Heart left ventricle (tissue), 11 donors: Measurements from ENCODE around the gene PVRIG. TPM values are rescaled to one million over a fixed set of nuclear protein-coding genes. Genes with fewer than 3 reads are reported as not detected.

Experiments used
- polyA plus RNA-seq, 2 donors: library from polyadenylated mRNA; stranded (reverse); fragments of 200-250 nt; gene quantifications; one replicate each; pipeline ENCODE4 v1.2.3, GENCODE V29; 2013
- total RNA-seq, 9 donors: library from RNA; depleted of rRNA in 2 of 9; stranded (reverse); fragments of >200 nt in 2 of 9; fragmentation: NEBNext Ultra II Directional in 3 of 9; extraction: Animal tissue kit (Norgen Biotek cat#: 25700) in 3 of 9; gene quantifications; one replicate each; pipeline versions ENCODE4 v1.1.0 to v1.2.4, GENCODE V29; 2016 to 2023
- donor health status: ischemic (EF 13 %, LVEDD 7.1; RV severe dilation, severe dysfunction).
- donor health status: healthy with polysubstance abuse.
- donor health status: DM: no; HTN: yes; CAD: no.
- donor health status: DM: no; HTN: no; CAD: no.
- donor health status: ischemic (EF 25% LVEDD 5.7; RV mildly dilated, moderate dysfunction).
- donor health status: healthy.
- donor health status: DM: yes; HTN: yes; CAD: no.
- donor health status: PGD.
- donor health status: nonischemic (EF 23%, LVEDD 6.1; RV moderate dilation, normal function).

The PVRIG gene
- total and polyA plus RNA-seq, 11 donors, result 0.08 to 2.7 (median 0.63) TPM; not detected in 6

Other genes with a start within 250 kb of the PVRIG start
- gene AZGP1, start 243.9 kb upstream of the PVRIG start, total RNA-seq, result 100 to 1,000 TPM in 4 of 9 donors, 10 to 100 TPM in 5; 31.8 to 214 (median 95.4) TPM
- 100 to 1,000 TPM in 1 of 2 donors, 10 to 100 TPM in 1; 99.1 to 146 TPM for gene AZGP1, start 243.9 kb upstream of the PVRIG start, polyA plus RNA-seq
- gene ZKSCAN1, start 204.4 kb upstream of the PVRIG start, total RNA-seq, result 10 to 100 TPM; 19.4 to 65.5 (median 40.8) TPM
- 1 to 10 TPM; 8.5 to 9.4 TPM for gene ZKSCAN1, start 204.4 kb upstream of the PVRIG start, polyA plus RNA-seq
- gene ZSCAN21, start 170.2 kb upstream of the PVRIG start, total RNA-seq, result 10 to 100 TPM in 2 of 9 donors, 1 to 10 TPM in 7; 6.2 to 12.1 (median 7.2) TPM
- 1 to 10 TPM; 4.4 to 7.2 TPM for gene ZSCAN21, start 170.2 kb upstream of the PVRIG start, polyA plus RNA-seq
- 10 to 100 TPM; 11.7 to 21.2 (median 15.2) TPM for gene ZNF3, start 138.2 kb upstream of the PVRIG start, total RNA-seq
- 10 to 100 TPM; 11.2 to 11.5 TPM for gene ZNF3, start 138.2 kb upstream of the PVRIG start, polyA plus RNA-seq
- gene COPS6, start 131.0 kb upstream of the PVRIG start, total RNA-seq, result 100 to 1,000 TPM in 7 of 9 donors, 10 to 100 TPM in 2; 53.3 to 120 (median 108) TPM
- gene COPS6, start 131.0 kb upstream of the PVRIG start, polyA plus RNA-seq, result 100 to 1,000 TPM; 115 to 130 TPM
- 10 to 100 TPM; 12.8 to 34.4 (median 17.2) TPM for gene MCM7, start 118.6 kb upstream of the PVRIG start, total RNA-seq
- 10 to 100 TPM; 15.2 to 31.6 TPM for gene MCM7, start 118.6 kb upstream of the PVRIG start, polyA plus RNA-seq
- gene AP4M1, start 118.3 kb upstream of the PVRIG start, total RNA-seq, result 10 to 100 TPM in 8 of 9 donors, 1 to 10 TPM in 1; 8.9 to 19.3 (median 12.3) TPM
- 10 to 100 TPM; 10.9 to 17.7 TPM for gene AP4M1, start 118.3 kb upstream of the PVRIG start, polyA plus RNA-seq
- 10 to 100 TPM; 24.9 to 80.9 (median 34.1) TPM for gene TAF6, start 100.6 kb upstream of the PVRIG start, total RNA-seq
- gene TAF6, start 100.6 kb upstream of the PVRIG start, polyA plus RNA-seq, result 10 to 100 TPM; 28.7 to 48.1 TPM
- gene CNPY4, start 100.3 kb upstream of the PVRIG start, total RNA-seq, result 1 to 10 TPM; 5.9 to 9.5 (median 8.3) TPM
- gene CNPY4, start 100.3 kb upstream of the PVRIG start, polyA plus RNA-seq, result 10 to 100 TPM in 1 of 2 donors, 1 to 10 TPM in 1; 9.1 to 10.8 TPM
- gene MBLAC1, start 93.0 kb upstream of the PVRIG start, total RNA-seq, result 1 to 10 TPM; 1.3 to 2.7 (median 2.0) TPM
- gene MBLAC1, start 93.0 kb upstream of the PVRIG start, polyA plus RNA-seq, result 1 to 10 TPM; 1.4 to 3.2 TPM
- gene LAMTOR4, start 71.0 kb upstream of the PVRIG start, total RNA-seq, result 100 to 1,000 TPM in 3 of 9 donors, 10 to 100 TPM in 6; 64.6 to 160 (median 91.7) TPM
- gene LAMTOR4, start 71.0 kb upstream of the PVRIG start, polyA plus RNA-seq, result 100 to 1,000 TPM; 155 to 158 TPM
- gene TRAPPC14, start 61.2 kb upstream of the PVRIG start, total RNA-seq, result 10 to 100 TPM in 2 of 9 donors, 1 to 10 TPM in 7; 4.0 to 14.9 (median 7.4) TPM
- gene TRAPPC14, start 61.2 kb upstream of the PVRIG start, polyA plus RNA-seq, result 1 to 10 TPM; 6.2 to 9.2 TPM
- gene GAL3ST4, start 51.3 kb upstream of the PVRIG start, total RNA-seq, result 1 to 10 TPM in 7 of 9 donors, under 1 TPM in 2; 0.67 to 9.0 (median 1.6) TPM
- 1 to 10 TPM in 1 of 2 donors, under 1 TPM in 1; 0.80 to 1.3 TPM for gene GAL3ST4, start 51.3 kb upstream of the PVRIG start, polyA plus RNA-seq
- 1 to 10 TPM in 2 of 9 donors, under 1 TPM in 5, not detected in 2; 0.27 to 1.1 (median 0.50) TPM for gene GPC2, start 42.6 kb upstream of the PVRIG start, total RNA-seq
- gene GPC2, start 42.6 kb upstream of the PVRIG start, polyA plus RNA-seq, result under 1 TPM; 0.50 to 0.76 TPM
- 1 to 10 TPM in 2 of 9 donors, under 1 TPM in 6, not detected in 1; 0.09 to 1.3 (median 0.58) TPM for gene STAG3, start 42.0 kb upstream of the PVRIG start, total RNA-seq
- under 1 TPM; 0.11 to 0.88 TPM for gene STAG3, start 42.0 kb upstream of the PVRIG start, polyA plus RNA-seq
- gene SPDYE3, start 87.8 kb downstream of the PVRIG start, total RNA-seq, result not detected
- gene SPDYE3, start 87.8 kb downstream of the PVRIG start, polyA plus RNA-seq, result under 1 TPM; 0.03 to 0.15 TPM
- gene PILRB, start 138.2 kb downstream of the PVRIG start, total RNA-seq, result 10 to 100 TPM in 4 of 9 donors, 1 to 10 TPM in 5; 6.2 to 15.1 (median 10.0) TPM
- gene PILRB, start 138.2 kb downstream of the PVRIG start, polyA plus RNA-seq, result 10 to 100 TPM in 1 of 2 donors, 1 to 10 TPM in 1; 8.7 to 24.2 TPM
- gene PILRA, start 153.5 kb downstream of the PVRIG start, total RNA-seq, result 10 to 100 TPM in 2 of 9 donors, 1 to 10 TPM in 6, under 1 TPM in 1; 0.69 to 30.5 (median 3.4) TPM
- gene PILRA, start 153.5 kb downstream of the PVRIG start, polyA plus RNA-seq, result 1 to 10 TPM; 1.8 to 2.5 TPM
- gene ZCWPW1, start 208.8 kb downstream of the PVRIG start, total RNA-seq, result 1 to 10 TPM; 2.8 to 6.2 (median 3.7) TPM
- gene ZCWPW1, start 208.8 kb downstream of the PVRIG start, polyA plus RNA-seq, result 1 to 10 TPM; 5.1 to 6.4 TPM
- gene MEPCE, start 209.9 kb downstream of the PVRIG start, total RNA-seq, result 10 to 100 TPM; 15.8 to 30.3 (median 21.5) TPM
- 10 to 100 TPM; 14.6 to 24.5 TPM for gene MEPCE, start 209.9 kb downstream of the PVRIG start, polyA plus RNA-seq
- 10 to 100 TPM in 8 of 9 donors, 1 to 10 TPM in 1; 9.6 to 26.8 (median 12.4) TPM for gene PPP1R35, start 216.5 kb downstream of the PVRIG start, total RNA-seq
- 10 to 100 TPM; 17.7 to 28.4 TPM for gene PPP1R35, start 216.5 kb downstream of the PVRIG start, polyA plus RNA-seq
- under 1 TPM in 5 of 9 donors, not detected in 4; 0.27 to 0.77 (median 0.39) TPM for gene SPACDR, start 244.3 kb downstream of the PVRIG start, total RNA-seq
- under 1 TPM; 0.61 to 0.78 TPM for gene SPACDR, start 244.3 kb downstream of the PVRIG start, polyA plus RNA-seq